HG03039 (cell line): Measurements from ENCODE around the gene PTPRD.

ENCODE experiments used
- ATAC-seq: cut with Tn5 transposase; IDR thresholded peaks from one replicate; pipeline ENCODE4 v1.9.1; 2021; ENCODE audit warnings: mild to moderate bottlenecking, moderate library complexity; ENCODE audit not compliant: unreplicated experiment

PTPRD gene

GRCh38 chr9:8348756-8349155, 2264.0 kb downstream of the PTPRD start:
- no peak for ATAC-seq

GRCh38 chr9:8346296-8346695, 2266.5 kb downstream of the PTPRD start:
- ATAC-seq = no peak

- no peak for ATAC-seq
These were observed 2273.9 kb downstream of the PTPRD start for GRCh38 chr9:8338767-8339510.

GRCh38 chr9:8337834-8338766, 2274.7 kb downstream of the PTPRD start:
- ATAC-seq = no peak

- ATAC-seq = no peak
These were observed 2279.9 kb downstream of the PTPRD start for GRCh38 chr9:8332871-8333270.

- ATAC-seq = no peak
These were observed 2280.5 kb downstream of the PTPRD start for GRCh38 chr9:8332331-8332650.

GRCh38 chr9:8331507-8332330, 2281.1 kb downstream of the PTPRD start:
- ATAC-seq = no peak

- ATAC-seq = no peak
These were observed 2283.1 kb downstream of the PTPRD start for GRCh38 chr9:8329561-8330283.

GRCh38 chr9:8315211-8315610, 2297.6 kb downstream of the PTPRD start:
- ATAC-seq = no peak

- no peak for ATAC-seq
These were observed 2303.5 kb downstream of the PTPRD start for GRCh38 chr9:8309258-8309657.

- ATAC-seq = no peak
These were observed 2308.1 kb downstream of the PTPRD start for GRCh38 chr9:8304720-8305119.

- ATAC-seq = no peak
These were observed 2311.5 kb downstream of the PTPRD start for GRCh38 chr9:8301296-8301695.

GRCh38 chr9:8297047-8297446, 2315.8 kb downstream of the PTPRD start:
- ATAC-seq = no peak

- no peak for ATAC-seq
These were observed 2320.1 kb downstream of the PTPRD start for GRCh38 chr9:8292657-8293056.

- no peak for ATAC-seq
These were observed 2323.1 kb downstream of the PTPRD start for GRCh38 chr9:8289681-8290080.

GRCh38 chr9:8287970-8288369, 2324.8 kb downstream of the PTPRD start:
- ATAC-seq = no peak

GRCh38 chr9:8287501-8287900, 2325.3 kb downstream of the PTPRD start:
- ATAC-seq = no peak

GRCh38 chr9:8284884-8285283, 2327.9 kb downstream of the PTPRD start:
- no peak for ATAC-seq

GRCh38 chr9:8282535-8282934, 2330.3 kb downstream of the PTPRD start:
- no peak for ATAC-seq

- ATAC-seq = no peak
These were observed 2332.0 kb downstream of the PTPRD start for GRCh38 chr9:8280811-8281210.

- no peak for ATAC-seq
These were observed 2334.8 kb downstream of the PTPRD start for GRCh38 chr9:8278048-8278447.
